ENCODE results near the gene SLC22A17.
A peak's percentile ranks its signal among the peaks of the same experiment; 100 is the strongest.
"Not testable (repeated sequence)": the region's sequence is repeated elsewhere in the genome, so short reads cannot be mapped to it uniquely, and the experiment has no call there.

Gene SLC22A17

DNA sequence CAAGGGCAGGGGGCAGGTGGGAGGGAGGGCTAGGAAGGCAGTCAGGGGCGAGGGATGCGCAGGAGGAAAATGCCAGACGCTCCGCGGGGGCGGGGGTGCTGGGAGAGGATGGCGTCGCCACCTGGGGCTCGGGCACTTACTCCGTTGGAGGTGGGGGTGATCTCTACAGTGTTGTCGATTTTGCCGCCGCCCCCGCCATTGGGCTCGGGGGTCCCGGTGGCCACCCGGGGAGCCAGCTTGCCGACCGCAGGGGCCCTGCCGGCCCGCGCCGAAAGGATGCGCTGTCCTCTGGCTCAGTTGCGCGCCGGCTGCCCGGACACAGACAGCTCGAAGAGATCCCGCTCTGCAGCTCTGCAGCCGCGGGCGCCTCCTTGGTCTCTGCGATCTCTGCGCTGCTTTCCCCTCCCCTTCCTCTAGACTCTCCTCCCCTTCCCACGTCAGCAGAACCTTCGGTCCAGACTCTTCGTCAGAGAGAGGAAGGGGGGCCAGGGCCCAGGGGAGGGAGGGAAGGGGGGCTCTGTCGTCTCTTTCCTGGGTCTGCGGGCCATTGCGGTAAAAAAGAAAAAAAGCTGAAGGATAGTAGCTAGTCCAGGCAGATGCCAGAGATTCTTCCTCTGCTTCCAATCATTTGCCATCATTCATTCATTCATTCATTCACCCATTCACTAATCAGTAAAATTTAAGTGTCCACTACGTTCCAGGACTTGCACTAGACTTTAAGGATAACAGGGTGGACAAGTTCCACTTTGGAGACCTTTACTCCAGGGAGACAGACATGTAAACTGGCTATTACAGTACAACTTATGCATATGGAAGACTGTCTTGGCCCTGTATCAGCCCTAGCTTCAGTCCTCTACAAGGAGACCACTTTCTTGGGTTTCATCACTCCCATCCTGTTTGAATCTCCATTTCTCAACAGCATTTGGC is at the start of gene SLC22A17:
Gene SLC22A17, minus strand, starts transcription at position 382 of the 927 bp plus-strand sequence.
- peak; percentile 40 for DNase-seq (ENCODE audit: low read depth)

DNA sequence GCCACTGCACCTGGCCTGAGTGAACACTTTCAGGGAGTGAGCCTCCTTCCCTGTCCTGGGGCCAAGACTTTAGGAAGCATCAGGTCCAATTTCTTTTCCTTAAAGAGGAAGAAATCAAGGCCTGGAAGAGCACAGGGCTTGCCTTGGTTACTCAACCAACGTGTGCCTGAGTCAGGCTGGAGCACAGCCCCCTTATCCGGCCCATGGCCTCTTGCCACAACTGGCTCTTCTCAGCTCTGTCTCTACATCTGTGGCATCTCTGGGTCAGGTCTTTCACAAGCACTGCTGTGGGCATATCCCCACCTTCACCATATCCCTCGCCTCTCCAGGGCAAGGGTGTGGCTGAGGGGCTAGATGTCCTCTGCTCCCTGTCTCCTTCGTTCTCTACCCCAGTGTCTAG is 48.6 kb upstream of the SLC22A17 start:
- DNase-seq (ENCODE audit: low read depth) = no peak

DNA sequence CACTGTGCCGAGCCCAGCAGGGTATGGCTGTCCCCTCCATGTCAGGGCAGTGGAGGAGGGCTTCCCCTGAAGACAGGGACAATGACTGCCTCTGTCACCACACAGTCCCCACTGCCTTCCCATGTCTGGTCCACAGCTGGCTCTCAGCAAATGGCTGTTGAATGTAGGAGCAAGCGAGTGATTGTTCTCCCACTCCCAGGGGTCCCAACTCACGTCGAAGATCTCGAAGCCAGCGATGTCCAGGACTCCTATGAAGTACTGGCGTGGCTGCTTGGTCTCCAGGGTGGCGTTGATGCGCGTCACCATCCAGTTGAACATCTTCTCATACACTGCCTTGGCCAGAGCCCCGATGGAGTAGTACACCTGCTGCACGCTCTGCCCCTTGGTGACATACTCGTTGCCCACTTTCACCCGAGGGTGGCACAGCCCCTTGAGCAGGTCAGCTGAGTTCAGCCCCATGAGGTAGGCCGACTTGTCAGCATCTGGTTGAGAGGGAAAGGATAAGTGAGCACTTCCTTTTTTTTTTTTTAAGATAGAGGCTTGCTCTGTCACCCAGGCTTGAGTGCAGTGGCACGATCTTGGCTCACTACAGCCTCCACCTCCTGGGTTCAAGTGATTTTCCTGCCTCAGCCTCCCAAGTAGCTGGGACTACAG is 47.9 kb upstream of the SLC22A17 start:
- DNase-seq (ENCODE audit: low read depth) = not testable (repeated sequence)

DNA sequence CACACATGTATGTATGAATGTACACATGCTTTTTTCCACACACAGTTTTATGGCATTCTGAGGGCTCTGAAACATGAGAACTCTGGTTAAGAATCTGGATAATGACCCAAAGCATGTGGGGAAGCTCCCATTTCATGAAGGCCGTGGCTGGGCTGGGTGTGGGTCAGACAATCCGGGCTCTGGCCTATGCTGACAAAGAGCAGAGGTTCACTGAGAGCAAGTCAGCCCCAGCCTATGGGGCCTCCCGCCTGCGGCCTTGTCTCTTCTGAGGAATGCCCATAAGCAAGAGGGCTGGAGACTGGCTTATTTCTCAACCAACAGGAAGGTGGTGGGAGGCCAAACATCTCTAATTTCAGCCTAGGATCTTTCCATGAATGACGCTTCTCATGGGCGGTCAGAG is 46.9 kb upstream of the SLC22A17 start:
- DNase-seq (ENCODE audit: low read depth) = no peak

DNA sequence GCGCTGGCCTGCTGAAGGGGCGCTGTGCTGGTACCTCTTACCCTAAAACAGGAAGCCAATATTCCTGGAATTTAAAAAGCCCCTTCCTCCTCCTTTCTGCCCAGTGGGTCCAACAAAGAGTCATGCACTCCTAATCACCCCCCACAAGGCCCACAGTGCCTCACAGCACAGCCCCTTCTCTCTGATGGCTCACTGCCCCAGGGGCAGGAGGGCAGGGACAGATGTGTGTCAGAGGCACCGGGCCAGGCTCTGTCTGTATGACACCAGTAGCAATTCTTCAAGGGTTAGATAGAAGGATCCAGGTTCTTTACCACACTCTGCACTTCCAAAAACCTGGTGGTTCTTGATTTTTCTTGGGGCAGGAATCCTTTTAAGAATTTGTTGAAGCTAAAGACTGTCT is 46.4 kb upstream of the SLC22A17 start:
- no peak for DNase-seq (ENCODE audit: low read depth)

DNA sequence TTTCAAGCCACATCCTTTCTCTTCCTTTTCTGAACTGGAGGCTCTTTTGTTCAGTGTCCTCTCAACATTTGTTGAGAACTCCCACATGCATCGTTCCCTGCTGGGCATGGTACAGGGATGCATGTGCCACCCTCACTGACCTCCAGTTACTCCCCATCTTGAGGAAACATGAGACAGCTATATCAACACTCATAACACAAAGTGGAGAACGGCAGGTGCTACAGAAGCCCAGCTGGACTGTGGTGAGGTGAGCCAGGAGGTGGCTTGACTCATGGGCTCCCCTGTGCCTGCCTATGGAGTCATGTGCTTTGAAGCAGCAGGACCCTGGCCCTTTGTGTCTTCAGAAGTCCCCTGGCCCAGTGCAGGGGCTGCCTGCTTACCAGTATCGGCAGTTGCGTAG is 45.7 kb upstream of the SLC22A17 start:
- DNase-seq (ENCODE audit: low read depth) = no peak

DNA sequence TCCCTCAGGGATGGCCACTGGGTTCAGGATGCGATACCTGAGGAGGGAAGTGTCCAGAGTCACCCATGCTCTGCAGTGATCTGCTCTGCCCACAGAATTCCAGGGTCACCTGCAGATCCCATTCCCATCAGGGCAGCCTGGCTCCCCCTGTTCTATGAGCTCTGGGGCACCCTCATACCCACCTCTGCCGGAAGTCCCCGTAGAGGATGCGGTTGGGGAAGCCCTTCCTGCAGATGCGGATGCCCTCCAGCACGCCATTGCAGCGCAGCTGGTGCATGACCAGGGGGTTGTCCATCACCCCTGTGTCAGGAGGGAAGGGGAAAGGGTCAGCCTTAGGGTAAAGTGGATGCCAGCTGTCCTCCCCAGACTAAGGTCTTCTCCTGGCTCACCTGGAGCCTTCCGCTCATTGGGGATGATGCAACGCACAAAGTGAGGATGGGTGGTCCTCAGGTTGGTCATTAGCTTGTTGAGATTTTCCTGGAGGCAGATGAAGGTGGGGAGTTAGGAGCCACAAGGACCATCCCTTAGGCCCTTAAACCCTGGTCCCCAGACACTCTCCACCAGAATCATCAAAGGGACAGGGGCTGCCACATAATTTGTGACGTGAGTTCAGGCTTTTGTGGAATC is 44.2 kb upstream of the SLC22A17 start:
- DNase-seq (ENCODE audit: low read depth) = no peak

DNA sequence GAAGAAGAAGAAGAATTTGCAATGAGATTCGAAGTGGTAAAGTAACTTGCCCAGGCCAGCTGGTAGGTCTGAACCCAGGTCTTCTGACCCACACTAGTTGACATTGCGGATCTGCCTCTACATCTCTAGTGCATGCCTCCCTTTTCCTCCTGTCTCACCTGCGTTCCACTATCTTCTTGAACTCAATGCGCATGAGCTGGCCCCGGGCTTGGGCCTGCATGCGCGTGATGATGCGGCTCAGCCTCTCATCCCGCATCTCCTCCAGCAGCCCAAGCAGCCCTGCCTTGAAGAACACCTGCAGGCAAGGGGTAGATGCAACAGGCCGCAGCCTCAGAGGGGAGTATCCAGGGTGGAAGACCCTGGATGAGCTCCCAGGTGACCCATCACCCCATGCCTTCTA is 43.4 kb upstream of the SLC22A17 start:
- no peak for DNase-seq (ENCODE audit: low read depth)

DNA sequence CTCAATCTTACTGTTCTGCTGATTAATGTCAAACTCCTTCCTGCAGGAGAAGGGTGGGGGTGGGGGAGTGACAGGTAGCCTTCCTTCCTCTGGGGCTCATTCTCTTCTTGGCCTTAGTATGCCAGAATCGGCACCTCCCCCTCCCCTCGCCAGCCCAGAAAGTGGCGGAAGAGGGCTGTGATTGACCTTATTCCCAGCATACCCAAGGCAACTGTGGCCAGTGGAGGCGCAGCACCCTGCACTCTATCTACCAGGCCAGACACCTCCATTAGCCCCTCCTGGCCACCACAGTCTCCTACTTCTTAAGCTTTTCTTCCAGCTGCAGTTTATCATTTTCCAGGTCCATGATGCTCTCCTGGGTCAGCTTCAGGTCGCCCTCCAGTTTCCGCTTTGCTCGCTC is 39.9 kb upstream of the SLC22A17 start:
- DNase-seq (ENCODE audit: low read depth) = no peak

DNA sequence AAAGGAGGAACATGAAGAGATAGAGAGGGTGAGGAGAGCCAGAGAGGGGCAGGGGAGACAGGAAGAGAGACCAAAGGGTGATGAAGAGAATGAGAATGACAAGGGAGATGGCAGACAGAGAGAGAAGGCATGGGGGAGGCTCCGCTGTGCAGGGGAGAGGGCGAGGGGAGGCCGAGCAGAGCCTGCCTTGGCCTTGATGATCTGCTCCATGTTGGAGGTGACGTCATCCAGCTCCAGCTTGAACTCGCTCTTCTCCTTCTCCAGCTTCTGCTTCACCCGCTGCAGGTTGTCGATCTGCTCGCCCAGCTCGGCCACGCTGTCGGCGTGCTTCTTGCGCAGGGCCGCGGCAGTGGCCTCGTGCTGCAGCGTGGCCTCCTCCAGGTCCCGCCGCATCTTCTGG is 37.2 kb upstream of the SLC22A17 start:
- not testable (repeated sequence) for DNase-seq (ENCODE audit: low read depth)

DNA sequence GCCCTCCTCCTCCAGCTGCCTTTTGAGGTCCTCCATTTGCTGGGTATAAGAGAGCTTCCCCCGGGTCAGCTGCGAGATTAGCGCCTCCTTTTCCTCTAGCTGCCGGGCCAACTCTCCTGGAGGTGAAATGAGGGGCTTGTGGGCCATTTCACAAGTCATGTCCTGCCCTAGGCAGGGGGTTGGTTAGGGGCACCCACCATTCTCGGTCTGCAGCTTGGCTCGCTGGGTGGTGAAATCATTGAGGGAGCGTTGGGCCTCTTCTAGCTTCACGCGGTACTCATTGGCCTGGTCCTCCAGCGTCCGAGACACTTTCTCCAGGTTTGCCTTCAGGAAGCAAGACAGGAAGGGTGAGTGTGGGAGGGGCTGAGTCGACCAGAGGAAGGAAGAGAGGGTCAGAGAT is 36.7 kb upstream of the SLC22A17 start:
- no peak for DNase-seq (ENCODE audit: low read depth)

DNA sequence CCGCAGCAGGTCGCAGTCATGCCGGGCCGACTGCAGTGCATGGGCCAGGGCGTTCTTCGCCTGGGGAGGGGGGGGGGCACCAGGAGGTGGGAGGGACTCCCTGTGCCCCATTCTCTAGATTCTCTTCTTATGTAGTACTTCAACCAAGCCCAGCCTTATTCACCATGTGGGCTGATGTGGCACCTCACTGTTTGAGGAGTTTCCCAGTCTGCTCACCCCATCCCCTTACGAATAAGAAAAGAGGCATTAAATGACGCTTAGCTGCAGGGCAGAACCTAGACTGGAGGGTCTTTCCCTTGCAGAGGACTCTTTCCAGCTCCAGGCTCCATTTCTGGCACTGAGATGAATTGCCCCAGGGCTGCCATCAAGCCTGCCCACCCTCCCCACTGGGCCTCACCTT is 36.3 kb upstream of the SLC22A17 start:
- DNase-seq (ENCODE audit: low read depth) = no peak

DNA sequence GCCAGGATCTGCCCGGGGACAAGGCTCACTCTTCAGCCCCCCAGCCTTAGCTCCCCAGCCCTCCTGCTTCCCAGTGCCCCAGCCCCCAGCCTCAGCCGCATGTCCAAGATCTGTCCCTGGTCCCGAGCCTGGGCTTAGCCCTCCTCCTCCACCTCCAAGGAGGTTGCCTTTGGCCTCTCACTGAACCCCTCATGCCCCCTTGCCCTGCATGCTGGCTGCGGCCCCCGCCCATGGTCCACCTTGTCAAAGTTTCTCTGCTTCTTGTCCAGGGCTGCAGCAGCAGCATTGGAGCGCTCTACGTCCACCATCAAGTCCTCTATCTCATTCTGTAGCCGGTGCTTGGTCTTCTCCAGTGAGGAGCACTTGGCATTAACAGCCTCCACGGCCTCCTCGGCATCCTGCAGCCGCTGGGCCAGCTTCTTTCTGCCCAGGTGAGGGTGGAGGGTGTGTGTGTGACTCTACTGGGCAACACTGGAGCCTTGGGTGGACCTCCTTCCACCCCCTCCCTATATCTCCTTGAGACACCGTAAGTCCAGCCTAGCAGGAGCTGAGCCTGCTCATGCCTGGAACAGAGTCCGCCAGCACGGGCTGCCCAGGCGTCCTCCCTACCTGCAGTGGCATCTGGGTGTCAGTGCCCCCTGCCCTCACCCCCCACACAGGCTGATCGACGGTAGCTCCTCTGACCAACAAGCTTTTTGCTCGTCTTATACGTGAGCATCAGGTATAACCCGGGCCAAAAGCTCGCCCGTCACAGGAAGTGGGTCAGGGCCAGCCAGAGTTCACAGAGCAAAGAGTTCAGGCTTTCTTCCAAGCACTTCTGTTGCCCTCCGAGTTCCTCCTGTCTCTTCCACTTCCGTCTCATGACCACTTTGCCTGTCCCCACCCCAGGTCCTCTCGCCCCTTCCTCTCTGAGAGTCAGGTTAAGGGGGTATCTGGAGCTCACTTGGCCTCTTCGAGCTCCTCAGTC is 35.5 kb upstream of the SLC22A17 start:
- DNase-seq (ENCODE audit: low read depth) = no peak

DNA sequence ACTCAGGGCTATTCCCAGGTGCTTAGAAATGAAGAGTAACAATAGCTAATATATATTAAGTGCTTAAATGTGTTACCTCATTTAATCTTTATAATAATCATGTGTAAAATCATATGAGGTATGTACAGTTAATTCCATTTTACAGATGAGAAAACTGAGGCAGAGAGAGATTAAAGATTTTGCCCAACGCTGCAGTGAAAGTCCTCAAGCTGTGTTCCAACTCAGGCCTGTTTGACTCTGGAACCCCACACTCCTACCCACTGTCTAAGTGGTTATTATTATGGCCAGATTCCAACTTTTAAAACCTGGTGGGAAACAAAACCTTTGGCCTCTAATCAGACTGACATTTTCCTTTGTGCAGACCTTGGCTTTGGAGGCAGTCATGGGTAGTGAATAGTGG is 34.3 kb upstream of the SLC22A17 start:
- DNase-seq (ENCODE audit: low read depth) = no peak

DNA sequence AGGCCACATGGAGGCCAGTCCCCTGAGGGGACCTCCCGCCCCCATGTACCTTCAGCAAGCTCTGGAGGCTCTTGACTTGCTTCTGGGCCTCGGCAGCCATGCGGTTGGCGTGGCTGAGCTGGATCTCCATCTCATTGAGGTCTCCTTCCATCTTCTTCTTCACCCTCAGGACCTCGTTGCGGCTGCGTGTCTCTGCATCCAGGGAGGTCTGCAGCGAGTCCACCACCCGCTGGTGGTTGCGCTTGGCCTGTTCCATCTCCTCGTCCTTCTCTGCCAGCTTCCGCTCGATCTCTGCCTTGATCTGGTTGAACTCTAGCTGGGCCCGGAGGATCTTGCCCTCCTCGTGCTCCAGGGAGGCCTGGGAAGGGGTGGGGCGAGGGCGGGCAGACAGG is 33.6 kb upstream of the SLC22A17 start:
- DNase-seq (ENCODE audit: low read depth) = not testable (repeated sequence)

DNA sequence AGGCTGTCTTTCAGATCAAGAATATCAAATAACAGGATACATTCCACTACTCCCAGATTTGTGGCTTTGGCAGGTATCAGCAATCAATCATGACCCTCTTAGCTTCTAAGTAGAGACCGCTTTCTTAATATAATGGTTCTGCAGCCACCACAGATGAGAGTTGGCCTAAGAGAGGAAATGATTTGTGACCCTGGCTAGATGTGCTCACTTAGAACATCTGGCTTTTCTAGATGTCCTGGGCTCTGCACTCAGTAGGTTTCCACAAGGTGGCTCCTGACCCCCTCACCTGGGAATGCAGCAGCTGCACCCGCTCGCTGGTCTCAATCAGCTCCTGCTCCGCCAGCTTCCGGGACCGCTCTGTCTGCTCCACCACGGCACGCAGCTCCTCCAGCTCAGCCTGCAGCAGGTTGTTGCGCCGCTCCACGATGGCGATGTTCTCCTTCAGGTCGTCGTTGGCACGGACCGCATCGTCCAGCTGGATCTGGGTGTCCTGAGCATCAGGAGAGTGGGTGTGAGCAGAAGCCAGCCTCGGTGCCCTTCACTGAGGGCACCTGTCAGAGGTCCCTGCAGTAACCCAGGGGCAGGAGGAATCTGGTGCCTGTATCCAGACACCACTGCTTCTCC is 33.1 kb upstream of the SLC22A17 start:
- DNase-seq (ENCODE audit: low read depth) = no peak

DNA sequence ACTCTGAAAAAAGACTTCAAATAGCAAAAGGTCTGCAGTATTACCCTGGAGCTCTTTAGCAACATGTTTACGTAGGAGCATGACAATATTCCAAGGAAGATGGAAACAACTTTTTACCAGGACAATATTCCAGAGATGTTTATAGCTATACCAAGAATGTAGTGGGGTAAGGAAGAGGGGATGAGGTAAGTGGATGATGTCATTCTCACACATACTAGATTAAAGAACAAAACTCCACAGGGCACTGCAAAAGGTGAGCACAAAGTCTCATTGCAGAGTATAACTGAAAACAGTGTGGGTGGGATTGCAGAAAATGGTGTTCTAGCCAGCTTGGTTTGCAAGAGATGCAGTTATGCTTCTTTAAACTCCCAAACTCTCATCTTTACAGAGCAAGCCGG is 32.6 kb upstream of the SLC22A17 start:
- no peak for DNase-seq (ENCODE audit: low read depth)

DNA sequence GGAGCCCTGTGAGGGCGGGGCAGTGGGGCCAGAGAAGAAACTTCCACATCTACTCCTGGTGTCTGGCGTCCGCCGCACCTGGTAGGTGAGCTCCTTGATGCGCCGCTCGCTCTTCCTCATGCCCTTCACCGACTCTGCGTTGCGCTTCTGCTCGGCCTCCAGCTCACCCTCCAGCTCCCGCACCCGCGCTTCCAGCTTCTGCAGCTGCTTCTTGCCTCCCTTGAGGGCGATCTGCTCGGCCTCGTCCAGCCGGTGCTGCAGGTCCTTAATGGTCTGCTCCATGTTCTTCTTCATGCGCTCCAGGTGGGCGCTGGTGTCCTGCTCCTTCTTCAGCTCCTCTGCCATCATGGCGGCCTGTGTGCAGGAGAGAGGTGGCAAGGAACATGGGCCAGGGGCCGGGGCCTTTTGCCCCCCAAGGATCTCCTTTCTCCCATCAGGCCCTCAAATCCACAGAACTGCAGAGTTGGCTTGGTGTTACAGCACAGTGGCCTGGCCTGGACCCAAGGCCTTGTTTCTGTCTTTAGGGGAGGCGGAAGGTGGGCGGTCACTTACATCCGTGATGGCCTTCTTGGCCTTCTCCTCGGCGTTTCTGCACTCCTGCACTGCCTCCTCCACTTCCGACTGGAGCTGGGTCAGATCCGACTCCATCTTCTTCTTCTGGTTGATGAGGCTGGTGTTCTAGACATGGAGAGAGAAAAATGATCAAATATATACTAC is 31.8 kb upstream of the SLC22A17 start:
- no peak for DNase-seq (ENCODE audit: low read depth)

DNA sequence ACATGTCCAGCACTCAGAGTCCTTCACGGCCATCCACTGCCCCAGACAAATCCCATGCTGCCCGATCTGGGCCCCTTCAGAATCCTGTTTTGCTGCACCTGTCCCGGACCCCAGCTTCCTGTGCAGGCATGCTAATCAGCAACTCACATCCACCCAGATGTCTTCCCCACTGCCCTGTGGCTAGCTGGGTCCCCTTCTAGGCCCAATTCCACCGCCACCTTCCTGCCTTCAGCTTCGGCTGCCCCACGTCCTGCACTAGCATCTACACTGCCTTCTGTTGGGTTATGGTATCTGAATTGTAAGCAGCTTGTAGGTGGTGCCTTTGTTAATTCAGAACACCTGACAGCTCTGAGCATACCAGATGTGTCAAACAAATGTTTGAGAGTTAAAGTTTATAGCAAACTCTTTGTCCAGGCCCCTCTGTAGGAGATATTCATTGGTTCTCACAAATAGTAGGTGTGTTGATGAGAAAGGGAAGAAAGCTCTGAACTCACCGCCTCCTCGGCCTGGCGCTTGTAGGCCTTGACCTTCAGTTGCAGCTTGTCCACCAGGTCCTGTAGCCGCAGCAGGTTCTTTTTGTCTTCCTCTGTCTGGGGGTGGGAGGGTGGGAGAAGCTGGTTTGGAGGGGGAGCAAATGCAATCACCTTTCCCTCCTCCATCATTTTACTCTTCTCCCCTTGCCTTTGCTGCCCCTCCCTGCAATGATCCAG is 30.2 kb upstream of the SLC22A17 start:
- no peak for DNase-seq (ENCODE audit: low read depth)

DNA sequence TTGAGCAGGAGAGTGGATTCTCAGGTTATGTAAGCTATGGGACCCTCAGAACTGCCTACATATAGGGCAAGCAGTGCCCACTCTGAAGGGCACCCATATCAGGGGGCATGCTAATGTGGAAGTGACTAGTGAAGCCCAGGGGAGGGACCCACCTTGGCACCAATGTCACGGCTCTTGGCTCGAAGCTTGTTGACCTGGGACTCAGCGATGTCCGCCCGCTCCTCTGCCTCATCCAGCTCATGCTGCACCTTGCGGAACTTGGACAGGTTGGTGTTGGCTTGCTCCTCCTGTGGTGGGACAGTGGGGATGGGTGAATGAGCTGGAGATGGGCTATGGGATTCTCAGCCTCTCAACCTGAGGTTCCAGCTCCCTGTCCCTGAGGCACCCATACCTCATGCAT is 29.6 kb upstream of the SLC22A17 start:
- no peak for DNase-seq (ENCODE audit: low read depth)
